Activated CD4-positive, alpha-beta T cell treated with anti-CD3 and anti-CD28 coated beads for 1 hour (primary cell): ENCODE measurements around the gene ANKRD6.

ENCODE experiments used
- DNase-seq: peaks from one replicate; pipeline ENCODE4 v3.0.0-alpha.2; 2020

ANKRD6 gene

DNA sequence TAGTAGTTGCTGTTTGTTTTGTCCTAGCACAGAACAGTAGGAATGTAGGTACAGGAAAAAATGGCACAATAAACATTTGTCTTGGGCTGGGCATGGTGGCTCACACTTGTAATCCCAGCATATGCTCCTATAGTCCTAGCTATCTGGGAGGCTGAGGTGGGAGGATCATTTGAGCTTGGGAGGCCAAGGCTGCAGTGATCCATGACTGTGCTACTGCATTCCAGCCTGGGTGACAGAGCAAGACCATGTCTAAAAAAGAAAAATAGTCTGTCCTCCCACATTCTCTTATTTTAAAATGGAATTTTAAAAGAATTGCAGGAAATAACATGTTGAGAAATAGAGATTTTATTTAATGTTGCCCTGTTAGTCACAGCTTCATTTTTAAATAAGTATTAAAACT is 87.8 kb downstream of the ANKRD6 start:
- no peak for DNase-seq

DNA sequence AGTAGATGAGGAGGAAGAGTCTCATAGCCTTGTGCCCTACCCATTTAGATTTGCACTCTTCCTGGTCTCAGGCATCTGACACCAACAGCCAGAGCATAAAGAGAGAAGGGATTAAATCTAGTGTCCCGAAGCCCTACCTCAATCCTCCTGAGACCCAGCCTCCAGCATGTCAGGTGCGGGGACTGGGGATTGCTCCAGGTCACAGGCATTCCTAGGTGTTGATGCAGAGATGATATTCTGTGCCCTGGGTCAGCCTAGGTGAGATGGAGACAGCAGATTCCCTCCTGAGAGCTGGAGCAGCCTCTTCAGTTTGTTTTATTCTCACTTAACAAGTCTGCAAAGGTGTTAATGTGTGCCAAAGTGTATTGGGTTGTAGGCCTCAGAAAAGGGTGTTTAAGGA is 89.8 kb downstream of the ANKRD6 start:
- no peak for DNase-seq

DNA sequence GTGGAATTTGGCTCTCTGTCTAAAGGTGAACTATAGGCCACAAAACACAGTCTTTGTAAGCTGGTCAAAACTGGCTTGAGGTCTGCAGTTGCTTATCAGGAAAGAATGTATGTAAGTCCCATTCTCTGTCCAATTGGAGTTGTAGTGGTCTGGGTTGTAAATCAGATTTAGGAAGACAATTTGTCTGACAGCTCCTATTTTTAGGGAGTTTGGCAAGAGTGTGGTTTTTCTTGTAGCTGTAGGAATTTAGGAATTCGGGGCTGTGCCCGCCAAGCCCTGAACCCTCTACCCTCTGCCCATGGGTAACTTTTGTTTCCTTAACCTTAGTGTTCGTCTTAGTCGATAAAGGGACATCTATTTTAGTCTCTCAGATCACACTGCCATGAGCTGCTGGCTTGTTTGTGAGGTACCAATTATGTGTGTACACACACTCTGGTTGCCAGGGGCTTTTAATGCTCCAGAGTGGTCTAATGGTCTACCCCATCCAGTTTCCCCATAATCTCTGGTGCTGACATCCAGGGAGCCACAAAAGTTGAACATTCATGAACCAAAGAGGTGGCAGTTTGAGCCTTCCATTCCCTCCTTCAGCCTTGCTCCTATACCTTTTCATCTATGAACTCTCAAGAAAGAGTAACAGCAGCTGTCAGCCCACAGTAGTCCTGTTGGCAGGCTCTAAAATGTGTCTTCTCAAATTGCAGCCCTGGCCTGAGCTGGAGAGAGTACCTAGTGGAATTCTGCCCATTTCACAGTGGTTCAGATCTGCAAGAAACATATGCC is 93.0 kb downstream of the ANKRD6 start:
- DNase-seq: no peak

DNA sequence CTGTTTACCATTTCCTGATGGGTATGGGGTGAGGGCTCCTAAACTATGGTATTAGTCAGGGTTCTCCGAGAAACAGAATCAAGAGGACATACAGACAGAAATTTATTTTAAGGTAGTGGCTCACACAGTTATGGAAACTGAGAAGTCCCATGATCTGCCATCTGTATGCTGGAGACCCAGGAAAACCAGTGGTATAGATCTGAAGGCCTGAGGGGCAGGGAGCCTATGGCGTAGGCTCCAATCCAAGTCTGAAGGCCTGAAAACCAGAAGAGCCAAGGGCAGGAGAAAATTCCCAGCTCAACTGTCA is 93.6 kb downstream of the ANKRD6 start:
- DNase-seq: no peak

DNA sequence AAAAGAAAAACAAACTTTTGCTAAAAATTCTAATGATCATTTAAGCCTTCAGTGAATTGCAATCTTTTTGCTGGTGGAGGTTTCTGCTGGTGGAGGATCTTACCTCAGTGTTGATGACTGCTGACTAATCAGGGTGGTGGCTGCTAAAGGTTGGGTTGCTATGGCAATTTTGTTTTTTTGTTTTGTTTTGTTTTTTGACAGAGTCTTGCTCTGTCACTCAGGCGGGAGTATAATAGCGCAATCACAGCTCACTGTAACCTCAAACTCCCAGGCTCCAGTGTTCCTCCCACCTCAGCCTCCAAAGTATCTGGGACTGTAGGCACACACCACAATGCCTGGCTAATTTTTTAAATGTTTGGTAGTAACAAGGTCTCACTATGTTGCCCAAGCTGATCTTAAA is 94.7 kb downstream of the ANKRD6 start:
- no peak for DNase-seq

DNA sequence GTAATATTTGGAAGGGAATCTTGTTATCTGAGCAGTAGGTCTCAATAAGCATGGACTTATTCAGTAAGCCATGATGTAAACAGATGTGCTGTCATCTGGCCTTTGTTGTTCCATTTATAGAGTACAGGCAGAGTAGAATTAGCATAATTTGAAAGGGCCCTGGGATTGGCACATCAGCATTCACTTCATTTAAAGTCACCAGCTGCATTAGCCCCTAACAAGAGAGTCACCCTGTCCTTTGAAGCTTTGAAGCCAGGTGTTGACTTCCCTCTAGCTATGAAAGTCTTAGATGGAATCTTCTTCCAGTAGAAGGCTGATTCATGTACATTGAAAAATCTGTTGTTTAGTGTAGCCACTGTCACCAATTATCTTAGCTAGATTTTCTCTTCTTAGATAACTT is 95.9 kb downstream of the ANKRD6 start:
- DNase-seq: no peak

DNA sequence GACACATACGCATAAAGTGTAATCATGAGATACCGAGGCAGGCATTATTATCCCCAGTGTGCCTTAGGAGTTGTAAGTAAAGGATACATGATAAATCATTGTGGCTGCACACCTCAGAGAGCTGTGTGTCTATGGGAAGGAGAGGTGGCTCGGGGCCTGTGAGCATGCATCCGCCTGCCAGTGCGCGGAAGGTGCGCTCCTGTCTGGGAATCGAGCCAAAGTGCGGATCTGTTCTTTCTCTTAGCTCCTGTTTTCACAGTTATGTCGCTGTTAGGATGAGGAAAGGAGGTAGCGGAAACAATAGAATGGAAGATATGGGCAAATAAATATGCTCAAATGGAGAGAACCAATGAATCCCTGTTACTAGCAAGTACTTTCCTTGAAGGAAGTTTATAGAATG is 98.0 kb downstream of the ANKRD6 start:
- DNase-seq: no peak

DNA sequence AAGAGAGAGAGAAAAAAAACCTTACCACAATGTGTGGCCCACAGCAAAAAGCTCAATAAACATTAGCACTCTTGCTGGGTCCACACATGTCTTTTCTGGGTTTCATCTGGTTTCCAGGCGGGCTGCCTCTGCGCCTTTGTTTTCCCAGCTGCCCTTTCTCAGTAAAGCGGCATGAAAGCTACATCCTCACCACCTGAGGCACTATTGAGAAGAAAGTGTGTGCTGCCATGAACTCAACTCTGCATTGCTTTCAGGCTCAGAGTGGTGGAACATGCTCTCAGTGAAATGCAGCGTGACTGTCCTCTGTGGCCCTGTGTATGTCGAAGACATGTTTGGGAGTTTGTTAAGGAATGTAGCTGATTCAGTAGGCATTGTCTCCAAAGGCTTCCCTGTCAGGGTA is 103.3 kb downstream of the ANKRD6 start:
- DNase-seq: no peak

DNA sequence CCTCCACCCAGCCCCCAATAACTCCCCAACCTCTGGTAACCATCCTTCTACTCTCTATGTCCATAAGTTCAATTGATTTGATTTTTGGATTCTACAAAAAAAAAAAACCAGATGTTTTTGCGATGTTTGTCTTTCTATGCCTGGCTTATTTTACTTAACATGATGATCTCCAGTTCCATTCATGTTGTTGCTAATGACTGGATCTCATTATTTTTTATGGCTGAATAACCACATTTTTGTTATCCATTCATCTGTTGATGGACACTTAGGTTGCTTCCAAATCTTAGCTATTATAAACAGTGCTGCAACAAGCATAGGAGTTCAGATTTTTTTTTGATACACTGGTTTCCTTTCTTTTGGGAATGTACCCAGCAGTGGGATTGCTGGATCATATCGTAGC is 106.8 kb downstream of the ANKRD6 start:
- DNase-seq: no peak

DNA sequence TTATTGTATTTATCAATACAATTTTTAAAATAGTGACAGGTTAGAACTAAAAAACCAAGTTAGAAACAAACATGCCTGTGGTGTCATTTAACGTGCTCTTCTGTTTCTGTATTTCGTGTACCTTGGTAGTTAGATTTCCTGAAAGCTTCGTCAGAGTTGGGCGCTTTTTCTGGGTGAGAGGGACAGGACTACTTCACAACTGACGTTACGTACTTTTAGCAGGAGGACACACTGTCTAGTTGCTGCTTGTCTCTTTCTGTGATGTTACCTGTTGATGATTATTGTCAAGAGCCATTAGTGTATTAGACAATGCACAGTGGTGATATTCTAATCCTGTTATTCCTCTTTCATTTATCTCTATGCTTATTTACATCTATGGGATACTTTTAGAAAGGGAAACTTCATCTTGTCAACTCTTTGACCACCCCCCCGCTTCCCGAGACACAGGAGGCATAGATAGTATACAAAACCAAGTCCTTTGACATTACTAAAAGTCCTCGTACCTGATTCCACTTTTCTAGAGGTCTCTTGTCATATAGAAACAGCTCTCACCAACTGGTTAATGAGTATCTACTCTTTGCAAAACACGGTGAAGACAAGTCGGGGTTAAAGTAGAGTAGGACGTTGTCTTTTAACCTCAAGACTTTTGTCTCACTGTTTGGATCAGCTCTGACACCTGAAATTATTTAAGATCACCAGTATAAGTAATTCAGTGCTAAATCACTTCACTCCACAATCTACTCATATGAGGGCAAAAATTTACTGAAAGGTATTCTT is 109.3 kb downstream of the ANKRD6 start:
- no peak for DNase-seq

DNA sequence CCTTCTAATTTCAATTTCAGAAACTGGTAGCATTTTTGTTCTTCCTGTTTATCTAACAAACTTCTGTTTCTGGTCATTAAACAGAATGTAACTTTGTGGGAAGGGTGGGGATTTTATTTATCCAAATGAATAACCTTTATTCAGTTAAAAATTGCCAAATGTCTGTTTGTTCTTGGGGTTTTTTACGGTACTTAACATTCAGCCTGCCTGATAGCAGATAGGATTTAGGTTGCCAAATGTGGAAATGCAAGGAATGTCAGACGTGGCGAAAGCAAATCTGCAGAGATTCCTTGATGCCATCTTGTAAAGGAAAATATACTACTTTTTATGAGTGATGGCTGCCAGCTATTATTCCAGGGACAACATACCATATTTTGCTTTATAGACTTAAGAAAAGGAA is 109.9 kb downstream of the ANKRD6 start:
- DNase-seq: no peak

DNA sequence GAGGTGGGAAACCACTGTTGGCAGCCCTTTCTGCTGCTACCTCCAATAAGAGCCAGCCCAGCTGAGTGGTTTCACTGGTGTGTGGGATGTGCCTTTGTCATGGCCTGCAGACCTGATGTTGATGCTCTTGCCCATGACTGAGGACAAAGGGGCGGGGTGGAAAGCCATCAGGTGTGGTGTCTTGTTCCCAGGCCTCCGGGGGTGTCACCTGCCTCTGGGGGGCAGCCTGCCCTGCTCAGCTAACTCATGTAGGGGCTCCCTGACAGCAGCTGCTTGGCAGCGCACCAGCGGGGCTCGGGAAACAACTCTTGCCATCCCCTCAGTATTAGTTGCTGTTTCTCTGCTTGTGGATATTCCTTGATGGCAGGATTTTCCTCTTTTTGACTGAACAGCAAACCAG is 114.3 kb downstream of the ANKRD6 start:
- no peak for DNase-seq

DNA sequence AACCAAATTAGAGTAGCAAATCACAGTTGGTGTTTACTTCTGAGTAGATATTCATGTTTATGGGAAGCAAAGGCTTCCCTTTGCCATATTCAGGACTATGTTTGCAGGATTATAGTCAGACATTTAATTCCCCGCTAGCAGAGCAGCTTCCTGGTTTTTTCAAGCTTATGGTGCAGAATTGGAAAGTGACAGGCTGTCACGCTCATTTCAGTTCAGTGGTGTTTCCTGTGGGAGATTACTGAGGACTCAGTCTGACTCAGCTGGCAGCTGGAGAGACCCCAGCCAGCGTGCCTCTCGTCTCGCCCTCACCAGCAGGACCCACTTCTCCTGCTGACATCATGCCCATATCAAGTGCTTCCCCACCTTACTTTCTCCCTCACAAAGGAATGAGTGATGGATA is 120.5 kb downstream of the ANKRD6 start:
- no peak for DNase-seq

DNA sequence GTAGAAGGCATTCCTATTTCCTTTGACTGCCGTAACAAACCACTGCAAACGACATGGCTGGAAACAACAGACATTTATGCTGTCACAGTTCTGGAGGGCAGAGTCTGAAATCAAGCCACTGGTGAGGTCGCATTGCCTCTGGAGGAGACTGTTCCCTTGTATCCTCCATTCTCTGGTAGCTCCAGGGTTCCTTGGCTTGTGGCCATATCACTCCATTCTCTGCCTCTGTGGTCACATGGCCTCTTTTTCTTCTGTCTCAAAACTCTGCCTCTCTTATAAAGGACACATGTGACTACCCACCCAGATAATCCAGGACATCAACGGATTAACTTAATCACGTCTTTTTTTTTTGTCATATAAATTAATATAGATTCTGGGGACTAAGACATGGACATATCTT is 121.2 kb downstream of the ANKRD6 start:
- DNase-seq: no peak

DNA sequence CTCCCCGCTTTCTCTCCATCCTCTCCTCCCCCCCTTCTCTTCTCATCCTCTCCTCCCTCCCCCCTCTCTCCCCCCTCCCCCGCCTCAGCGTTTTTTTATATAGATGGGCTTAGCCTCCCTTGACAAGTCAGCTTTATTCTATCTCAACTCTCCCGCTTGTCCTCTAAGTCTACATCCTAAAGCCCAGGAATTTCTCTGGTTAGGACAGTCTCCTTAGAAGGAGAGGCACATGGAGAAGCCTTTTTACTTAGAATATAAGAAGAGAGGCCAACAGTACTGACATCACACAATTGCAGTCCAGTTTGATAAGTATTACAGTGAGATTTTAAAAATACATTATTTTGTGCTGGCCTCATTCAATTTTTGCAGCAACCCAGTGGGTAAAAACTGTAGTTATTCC is 122.1 kb downstream of the ANKRD6 start:
- no peak for DNase-seq

DNA sequence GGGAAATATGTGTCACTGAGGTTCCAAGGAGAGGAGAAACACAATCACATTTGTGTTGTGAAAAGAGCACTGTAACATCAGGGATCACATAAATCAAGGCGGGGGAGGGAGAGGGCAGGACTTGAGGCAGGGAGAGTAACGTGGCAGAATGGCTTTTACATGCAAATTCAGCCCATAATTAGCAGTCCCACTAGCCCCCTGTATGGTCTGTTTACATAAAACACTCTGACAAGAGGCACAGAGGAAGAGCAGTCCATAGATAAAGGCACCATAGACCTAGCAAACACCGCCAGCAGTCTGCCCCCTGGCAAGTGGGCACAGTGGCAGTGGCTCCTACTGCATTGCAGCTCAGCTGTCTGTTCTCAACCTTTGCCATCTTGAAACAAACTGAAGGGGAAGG is 122.9 kb downstream of the ANKRD6 start:
- no peak for DNase-seq

DNA sequence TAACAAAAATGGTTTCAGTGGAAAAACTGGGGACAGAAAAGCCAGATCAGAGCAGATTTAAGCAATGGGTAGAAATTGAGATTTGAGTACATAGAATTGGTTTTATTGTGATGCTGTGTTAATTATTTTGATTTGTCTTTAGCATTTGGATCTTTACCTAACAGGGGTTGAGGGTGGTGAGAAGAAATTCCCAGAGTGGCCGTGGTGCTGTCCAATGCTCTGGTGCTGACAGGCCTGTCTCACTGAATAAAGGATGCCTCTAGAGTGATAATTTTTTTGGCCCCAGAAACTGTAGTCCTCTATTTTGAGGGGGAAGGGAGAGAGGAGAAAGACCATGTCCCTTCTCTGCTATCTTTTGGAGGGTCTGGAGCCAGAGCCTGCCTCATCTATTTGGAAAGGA is 126.5 kb downstream of the ANKRD6 start:
- DNase-seq: no peak

DNA sequence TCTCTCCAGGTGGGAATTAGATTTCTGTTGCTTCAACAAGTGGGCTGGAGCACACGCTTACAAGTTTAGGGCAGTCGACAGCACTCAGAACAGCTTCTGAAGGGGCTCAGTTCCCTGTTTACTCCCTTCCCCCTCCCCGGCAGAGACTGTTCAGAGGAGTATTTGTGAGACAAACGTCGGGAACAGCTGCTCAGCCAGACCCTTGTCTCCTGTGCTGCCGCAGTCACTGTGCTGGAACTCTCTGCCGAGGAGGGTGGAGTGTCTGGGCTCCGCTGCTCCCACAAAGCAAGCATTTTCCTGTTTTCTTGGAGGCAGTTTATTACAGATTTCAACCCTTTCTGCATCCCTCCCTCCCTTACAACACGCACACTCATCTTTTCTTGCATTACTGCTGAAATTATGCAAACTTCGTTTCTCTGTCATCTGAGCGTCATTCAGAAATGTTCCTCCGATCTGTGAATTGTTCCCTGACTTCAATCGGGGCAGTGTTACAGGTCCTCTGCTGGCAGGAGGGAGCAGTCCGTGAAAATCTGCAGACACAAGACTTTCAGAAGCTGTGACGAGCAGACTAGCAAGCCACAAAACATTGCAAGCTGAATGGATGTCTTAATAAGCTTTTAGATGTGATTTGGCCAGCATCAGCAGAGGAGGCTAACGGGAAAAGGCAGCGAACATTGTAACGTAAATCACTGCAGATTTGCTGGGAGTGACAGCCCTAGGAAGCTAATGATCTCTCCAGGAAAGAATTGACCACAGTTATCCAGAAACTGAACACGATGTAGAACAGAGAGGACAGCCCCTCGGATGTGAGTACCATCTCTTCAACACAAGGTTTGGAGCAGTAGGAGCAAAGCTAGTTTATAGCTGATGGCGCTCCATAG is 129.4 kb downstream of the ANKRD6 start:
- DNase-seq: no peak

DNA sequence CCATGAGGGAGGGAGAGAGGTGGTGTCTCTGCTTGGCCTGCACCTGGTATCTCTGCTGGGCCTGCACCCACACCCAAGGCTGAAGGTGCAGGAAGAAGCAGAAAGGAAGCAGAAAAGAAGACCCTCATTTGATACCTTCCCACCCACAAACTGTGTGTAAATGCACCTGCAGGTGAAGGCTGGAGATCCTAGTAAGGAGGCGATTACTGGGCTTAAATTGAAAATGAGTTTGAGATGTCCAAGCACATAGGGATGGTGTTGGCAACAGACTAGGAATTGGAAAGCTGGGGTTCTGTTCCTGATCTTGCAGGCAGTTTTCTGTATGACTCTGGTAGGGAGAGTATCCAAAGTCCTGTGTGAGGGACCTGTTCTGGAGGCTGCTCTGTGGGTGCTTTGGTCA is 130.9 kb downstream of the ANKRD6 start:
- DNase-seq: no peak

DNA sequence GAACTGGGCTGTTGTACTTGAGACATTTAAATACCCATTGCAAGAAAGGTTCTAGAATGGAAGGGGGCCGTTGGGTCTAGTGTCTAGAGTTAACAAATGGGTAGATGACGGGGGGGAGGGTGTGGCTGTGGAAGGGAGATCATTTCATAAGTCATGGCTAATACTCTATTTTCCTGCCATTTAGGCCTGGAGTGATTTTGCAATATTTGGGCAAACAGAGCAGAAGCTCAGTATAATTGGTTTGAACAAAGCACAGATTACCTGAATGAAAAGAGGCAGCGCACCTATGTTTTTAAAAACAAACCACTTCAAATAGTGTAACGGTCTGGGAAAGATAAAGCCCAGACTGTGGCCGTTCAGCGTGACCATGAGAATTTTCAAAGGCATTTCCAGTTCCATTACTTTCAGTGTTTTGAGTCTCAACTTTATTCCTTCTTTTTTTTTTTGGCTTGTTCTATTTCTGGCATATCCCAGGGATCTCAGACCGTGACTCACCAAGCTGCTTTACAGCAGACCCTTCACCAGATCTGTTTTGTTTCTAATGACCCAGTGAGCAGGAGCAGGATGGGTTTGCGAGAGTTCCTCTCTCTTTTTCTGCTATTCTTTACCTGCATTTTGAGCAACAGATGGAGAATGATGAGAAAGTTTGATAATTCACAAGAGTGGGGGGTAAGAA is 131.9 kb downstream of the ANKRD6 start:
- no peak for DNase-seq

DNA sequence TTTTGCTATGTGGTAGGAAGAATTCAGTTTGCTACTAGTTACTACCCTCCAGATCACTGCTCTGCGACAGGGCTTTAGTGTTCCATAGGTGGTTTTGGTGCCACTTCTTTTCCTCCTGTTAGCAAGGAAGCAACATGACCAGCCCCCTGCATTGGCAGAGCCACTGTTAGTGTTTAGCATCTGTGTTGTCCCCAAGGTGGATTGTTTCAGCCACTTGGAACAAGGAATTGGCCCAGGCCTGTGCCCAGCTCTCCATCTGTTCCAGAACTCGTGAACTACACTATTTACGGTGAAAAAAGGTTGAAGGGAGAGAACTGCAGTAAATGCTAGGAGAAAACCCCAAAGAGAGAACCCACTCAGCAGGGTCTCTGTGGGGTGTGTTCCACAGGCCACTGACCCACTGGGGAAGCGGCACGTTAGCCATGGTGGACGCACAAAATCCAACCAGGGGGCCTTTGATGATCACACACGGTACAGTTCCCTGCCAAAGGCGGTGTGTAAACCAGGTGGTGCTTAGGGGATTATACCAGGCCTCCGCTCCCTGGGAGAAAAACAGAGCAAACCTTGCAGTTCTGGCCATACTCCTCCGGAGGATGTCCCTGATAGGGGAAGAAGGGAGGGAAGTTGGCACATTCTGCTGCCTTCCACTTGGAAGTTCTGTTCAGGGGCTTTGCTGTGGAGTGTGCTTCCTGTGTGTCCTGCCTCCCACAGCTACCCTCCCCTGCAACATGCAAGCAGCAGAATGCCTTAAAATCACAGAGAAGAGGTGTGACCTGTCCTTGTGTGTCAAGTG is 133.3 kb downstream of the ANKRD6 start:
- no peak for DNase-seq

DNA sequence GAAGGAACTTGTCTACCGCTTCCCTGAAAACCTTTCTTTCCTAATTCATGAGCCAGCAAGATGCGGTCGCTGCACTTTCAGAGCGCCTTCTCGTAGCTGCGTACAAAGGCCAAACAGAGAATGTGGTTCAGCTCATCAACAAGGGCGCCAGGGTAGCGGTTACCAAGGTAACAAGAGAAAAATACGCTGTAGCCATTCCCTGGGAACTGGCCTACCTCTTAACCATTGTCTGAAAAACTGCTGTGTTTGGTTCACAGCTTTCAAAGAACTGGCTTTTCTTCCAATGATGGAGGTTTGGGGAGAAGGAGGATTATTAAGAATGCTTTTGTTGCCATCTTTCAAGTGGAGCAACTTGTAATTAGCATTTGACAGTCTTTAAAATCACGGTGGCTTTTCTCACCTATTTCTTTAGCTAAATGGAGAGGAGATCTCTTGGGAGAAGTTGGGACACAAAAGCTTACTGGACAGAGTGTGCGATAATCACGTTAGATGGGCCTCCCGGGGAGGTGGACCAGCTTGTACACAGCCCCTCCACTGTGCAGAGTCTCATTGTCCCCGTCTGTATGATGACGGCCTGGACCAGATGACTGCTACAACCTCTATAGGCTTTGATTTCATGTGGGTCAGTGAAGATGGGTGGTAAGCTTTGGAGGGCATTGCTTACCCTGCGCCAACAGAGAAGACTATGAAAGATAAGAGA is 134.1 kb downstream of the ANKRD6 start:
- no peak for DNase-seq
